SIG-M5 treated with dmso at 0.1 percent for 504 hours (cell line): ENCODE measurements around the gene DRAM1.
"Not testable (repeated sequence)": the region's sequence is repeated elsewhere in the genome, so short reads cannot be mapped to it uniquely, and the experiment has no call there.

Experiments used
- DNase-seq: peaks from one replicate; lab custom pipeline; 2025; ENCODE audit not compliant: unreplicated experiment; lab: John Stamatoyannopoulos, UW

DRAM1 gene, protein sequence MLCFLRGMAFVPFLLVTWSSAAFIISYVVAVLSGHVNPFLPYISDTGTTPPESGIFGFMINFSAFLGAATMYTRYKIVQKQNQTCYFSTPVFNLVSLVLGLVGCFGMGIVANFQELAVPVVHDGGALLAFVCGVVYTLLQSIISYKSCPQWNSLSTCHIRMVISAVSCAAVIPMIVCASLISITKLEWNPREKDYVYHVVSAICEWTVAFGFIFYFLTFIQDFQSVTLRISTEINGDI

DNA sequence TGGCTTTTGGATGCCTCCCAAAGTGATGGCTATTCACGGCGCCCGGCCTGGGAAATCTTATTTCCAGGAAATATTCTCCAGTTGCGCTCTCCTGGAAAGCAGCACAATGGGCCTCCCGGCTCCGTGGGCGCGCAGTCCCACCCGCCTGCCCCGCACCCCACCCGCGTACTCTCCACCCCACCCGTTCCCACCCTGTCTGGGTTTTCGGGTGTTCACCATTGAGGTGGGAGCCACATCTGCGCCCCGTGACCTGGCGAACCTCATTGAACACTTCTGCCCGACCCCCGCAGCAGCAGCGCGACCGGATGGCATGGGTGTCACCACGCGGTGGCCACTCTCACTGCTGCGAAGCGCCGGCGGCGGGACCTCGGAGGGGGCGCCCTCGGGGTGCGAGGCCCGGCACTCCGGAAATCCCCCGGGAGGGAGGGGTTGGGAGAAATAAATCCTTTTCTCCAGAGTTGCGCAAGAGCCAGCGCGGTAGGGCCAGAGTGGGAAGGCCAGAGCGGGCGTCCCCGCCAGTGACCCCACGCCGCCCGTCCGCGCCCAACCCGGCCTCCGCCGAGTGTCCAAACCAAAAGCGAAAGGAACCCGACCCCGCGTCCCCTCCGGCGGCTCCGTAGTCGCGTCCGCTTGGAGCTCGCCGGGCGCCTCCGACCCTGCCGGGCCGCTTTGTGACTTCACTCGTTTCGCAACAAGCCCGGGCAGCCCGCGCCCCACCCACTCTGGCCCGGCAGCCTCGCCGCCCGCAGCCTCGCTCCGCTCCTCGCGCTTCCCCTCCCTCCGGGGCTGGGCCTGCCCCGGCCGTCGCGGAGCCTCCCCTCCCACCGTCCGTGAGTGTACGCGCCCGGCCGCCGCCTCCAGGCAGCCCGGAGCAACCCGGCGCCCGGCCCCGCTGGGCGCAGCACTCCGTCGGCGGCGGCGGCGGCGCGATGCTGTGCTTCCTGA lies at the start of gene DRAM1:
Gene DRAM1, plus strand, starts transcription at position 720 of the 945 bp plus-strand sequence. Its CDS starts 210 bp downstream, at position 930.
- peak; percentile 91 for DNase-seq

DNA sequence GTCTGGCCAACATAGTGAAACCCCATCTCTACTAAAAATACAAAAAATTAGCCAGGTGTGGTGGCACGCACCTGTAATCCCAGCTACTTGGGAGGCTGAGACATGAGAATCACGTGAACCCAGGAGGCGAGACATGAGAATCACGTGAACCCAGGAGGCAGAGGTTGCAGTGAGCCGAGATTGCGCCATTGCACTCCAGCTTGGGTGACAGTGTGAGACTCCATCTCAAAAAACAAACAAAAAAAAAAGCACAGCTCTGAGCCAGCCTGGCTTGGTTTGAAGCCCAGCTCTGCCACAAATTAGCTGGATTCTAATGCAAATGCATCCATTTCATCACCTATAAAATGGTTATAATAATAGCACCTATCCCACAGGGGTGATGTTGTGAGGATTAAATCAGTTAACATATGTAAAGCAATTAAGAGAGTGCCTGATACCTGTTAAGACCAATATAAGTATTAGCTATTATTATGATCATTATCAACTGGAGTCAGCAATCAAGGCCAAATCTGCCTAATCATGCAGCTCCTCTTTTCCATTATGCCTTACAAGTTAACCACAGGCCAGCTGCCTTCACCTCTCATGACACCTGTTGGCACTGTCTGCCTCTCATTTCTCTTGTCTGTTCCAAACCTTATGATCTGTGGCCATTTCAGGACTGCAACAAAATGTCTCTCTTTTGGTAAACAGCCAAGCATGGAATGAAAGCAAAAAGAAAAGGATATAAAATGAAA lies 48.8 kb upstream of the DRAM1 start:
- no peak for DNase-seq

DNA sequence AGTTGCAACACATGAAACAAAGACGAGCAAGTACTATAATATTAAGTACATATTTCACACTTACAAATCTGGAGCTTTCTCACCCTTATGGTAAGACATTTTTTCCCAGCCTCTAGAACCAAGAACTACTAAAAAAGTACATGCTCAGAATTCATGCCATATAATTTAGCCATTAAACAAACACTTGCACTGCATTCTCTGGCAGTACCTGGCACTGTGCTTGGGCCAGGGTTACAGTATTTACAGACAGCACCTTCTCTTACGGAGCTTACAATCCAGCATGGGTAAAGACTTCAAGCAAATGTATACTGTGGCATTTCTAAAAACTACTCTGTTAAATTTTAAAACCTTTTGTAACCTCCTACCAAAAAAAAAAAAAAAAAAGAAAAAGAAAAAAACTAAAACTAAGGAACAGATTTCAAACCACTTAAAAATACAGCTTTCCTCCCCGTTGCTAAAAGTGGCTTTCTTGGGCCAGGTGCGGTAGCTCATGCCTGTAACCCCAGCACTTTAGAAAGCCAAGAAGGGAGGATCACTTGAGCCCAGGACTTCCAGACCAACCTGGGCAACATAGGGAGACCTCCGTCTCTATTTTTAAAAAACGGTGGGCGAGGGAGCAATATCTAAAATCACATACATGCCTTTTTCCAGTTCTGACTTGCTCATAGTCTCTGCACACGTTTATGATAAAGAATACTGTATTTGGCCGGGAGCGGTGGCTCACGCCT lies 47.6 kb upstream of the DRAM1 start:
- DNase-seq = no peak

DNA sequence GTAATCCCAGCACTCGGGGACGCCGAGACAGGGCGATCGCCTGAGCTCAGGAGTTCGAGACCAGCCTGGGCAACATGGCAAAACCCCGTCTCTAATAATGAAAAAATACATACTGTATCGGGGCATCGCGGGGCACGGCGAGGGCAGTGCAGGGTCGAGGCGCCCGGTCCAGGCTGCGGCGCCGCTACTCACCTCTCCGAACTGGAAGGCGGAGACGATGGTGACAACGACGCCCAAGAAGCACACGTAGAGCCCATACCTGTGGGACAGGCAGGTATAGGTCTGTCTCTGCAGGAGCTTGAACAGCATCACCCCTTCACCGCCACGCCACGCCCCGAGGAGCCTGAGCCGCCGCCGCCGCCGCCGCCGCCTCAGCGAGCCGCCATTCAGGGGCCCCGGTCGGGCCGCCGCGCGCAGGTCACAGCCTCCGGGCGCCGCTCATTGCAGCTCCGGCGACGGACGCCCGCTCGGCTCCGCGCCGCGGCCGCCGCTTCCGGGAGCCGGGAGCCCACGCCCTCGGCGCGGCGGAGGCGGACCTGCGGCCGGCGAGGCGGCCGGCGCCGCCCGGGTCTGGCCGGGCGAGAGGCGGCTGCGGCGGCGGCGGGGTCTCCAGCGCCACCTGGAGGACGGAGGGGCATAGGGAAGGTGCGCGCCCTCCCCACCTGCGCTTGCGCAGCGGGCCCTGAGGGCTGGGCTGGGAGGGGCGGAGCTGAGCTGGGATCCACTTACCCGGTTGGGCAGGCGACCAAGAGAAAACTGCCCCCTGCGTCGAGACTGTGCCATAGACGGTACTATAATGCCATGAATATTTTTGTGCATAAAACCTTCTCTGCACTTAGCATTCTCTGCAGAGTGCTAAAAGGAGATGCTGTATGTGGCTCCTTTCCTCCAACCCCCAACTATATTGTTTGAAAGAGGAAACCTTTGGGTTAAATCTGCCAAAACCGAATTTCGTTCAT lies 46.7 kb upstream of the DRAM1 start, which contains the start of gene GNPTAB:
Gene GNPTAB, minus strand, starts transcription at position 593 of the 959 bp plus-strand sequence. Its CDS starts 284 bp downstream, at position 309.
- peak; percentile 95 for DNase-seq

DNA sequence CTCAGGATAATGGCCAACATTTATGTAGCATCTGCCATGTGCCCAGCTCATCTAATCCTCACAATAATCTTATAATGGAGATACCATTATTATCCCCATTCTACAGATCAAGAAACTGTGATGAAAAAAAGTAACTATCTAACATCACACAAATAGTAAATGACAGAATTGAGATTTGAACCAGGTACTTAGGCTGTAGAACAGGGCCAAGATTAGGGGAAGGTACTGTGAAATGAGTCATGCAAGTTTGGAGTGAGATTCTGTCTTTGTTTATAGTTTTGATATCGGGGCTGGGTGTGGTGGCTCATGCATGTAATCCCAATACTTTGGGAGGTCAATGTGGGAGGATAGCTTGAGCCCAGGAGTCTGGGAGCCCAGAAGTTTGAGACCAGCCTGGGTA lies 45.4 kb upstream of the DRAM1 start:
- DNase-seq = no peak

DNA sequence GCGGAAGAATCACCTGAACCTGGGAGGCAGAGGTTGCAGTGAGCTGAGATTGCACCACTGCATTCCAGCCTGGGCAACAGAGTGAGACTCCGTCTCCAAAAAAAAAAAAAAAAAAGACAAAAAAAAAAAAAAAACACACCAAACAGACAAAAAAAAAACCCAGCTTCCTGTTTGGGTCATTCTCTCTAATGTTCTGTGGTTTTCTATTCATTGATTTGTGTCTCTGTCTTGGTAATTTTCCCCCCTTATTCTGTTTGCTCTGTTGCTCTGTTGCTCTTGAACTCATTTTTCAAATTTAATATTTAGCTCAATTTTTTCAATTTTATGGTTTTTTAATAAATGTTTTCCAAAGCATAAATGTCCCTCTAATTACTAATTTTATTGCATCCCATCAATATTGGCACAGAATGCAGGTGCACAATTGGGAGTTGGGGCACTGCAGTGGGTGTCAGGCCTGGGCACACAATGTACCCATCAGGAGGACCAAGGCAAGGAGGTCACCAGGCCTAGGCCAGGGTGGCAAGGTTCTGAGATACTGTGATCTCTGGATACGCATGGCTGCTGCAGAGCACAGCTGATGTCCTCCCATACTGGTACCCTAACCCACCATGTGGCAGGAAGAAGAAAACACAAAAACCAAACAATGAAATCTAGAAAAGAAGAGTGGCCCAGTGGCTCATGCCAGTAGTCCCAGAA lies 38.6 kb upstream of the DRAM1 start:
- DNase-seq = no peak

DNA sequence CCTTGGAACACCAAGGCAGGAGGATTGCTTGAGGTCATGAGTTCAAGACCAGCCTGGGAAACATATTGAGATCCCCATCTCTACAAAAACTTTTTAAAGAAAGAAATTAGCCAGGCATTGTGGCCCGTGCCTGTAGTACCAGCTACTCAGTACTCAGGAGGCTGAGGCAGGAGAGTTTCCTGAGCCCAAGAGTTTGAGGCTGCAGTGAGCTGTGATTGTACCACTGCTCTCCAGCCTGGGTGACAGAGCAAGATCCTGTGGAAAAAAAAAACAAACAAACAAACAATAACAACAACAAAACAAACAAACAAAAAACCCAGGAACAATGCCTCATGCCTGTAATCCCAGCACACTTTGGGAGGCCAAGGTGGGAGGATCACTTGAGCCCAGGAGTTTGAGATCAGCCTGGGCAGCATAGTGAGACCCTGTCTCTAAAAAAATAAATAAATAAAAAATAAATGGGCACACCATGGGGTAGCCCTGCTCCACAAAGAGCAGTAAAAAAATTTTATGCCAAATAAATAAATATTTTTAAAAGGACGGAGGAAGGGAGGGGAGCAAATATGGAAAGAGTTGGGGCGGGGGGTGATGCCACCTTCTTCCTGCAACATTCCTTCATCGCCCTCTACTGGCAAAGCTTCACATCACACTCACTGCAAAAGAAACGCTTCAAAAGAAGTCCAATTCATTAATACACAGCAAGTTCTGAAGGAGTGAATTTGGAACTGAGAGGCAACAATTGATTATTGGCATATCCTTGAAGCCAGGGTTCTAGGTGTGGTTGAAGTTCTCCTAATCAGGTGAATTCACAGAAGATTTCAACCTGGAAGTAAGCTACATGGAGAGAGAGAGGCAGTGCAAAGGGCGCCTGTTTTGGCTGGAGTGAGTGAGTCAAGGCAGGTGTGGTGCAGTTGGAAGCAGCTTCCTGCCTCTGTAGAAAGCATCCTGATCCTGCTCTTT lies 37.8 kb upstream of the DRAM1 start:
- peak; percentile 45 for DNase-seq

DNA sequence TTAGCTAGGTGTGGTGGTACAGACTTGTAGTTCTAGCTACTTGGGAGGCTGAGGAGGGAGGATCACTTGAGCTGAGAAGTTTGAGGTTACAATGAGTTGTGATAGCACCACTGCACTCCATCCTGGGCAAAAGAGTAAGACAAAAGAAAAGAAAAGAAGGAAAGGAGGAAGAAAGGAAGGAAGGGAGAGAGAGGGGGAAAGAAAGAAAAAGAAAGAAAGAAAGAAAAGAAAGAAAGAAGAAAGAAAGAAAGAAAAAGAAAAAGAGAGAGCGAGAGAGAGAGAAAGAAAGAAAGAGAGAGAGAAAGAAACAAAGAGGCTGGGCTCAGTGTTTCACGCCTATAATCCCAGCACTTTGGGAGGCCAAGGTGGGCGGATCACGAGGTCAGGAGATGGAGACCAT lies 36.3 kb upstream of the DRAM1 start:
- DNase-seq = no peak

DNA sequence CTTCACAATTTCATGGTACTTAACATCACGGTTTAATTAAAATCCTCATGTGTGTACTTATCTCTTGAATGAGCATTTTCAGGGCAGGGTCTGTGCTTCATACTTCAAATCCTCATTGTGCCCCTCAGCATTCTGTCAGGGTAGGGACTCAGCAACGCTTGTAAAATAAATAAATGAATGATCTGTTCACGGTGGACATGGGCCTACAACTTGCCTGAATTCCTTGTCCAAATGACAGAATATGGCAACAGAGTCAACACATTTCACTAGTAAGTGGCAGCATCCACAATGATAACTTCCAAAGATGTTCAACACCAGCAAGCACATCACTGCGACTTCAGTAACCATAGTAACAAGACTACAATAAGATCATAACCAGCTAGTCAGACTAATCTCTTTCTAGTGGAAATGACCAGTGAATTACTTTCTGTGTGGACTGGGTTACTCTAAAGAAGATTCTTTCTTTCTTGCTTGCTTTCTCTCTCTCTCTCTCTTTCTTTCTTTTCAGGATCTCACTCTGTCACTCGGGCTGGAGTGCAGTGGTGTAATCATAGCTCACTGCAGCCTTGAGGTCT lies 32.2 kb upstream of the DRAM1 start:
- DNase-seq = no peak

DNA sequence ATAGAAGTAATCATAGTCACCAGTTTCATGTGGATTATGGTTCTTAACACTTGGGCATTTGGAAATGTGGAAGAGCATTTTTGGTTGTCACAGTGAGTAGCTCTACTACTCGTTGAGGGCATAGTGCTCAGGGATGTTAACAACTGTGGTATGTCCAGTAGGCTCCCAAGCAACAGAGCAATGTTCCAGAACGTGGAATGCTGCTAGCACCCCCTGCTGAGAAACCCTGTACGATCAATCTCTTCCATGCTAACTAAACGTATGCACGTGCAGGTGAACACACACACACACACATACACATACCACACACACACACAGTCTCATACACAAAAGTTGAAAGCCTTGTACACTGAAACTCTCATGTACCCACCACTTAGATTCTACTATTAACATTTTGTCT lies 30.1 kb upstream of the DRAM1 start:
- no peak for DNase-seq

DNA sequence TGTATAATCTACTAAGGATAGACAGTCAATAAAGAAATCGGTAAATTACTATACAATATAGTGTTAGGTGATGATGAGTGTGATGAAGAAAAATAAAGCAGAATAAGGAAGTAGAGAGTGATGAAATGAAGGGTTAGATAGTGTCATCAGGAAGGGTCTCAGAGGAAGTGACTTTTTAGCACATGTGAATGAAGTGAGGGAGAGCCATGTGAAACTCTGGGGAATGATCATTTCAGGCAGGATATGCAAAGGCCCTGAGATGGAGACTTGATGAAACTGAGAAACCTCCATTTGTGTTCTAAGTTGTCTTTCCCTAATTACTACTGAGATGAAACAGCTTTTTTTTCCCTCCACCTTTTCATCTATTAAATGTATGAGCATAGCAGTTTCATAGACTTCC lies 27.2 kb upstream of the DRAM1 start:
- DNase-seq = peak; percentile 74

DNA sequence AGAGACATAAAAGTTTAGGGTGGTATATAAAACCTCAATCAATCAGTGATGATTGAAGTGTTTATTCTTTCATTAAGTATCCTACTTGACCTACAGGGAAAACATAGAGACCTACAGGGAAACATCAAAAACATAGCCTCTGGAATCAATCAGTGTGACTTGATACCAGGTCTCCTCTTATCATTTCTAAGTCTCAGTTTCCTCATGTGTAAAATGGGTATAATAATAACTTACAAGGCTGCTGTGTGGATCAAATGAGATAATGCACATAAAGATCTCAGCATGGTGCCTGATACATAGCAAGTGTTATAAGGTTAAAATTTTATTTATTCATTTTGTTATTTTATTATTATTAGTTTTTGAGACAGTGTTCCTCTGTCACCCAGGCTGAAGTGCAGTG lies 24.4 kb upstream of the DRAM1 start:
- DNase-seq = no peak

DNA sequence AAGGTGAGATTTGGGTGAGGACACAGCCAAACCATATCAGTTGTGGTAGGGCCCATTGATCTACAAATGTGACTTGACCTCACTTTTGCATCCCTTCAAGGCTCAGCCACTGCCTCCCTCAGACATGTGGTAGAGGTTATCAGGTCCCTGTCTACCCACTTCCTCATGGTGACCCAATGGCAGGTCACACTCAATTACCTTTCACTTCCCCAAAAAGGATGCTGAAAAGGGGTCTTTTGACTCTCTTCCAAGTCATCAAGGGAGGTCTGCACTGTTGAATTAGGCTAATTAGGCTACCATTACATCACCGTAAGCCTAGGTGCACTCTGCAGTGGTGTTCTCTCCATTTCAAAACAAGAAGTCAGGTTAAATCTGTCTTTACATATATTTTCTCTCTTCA lies 22.6 kb upstream of the DRAM1 start:
- DNase-seq = peak; percentile 72

DNA sequence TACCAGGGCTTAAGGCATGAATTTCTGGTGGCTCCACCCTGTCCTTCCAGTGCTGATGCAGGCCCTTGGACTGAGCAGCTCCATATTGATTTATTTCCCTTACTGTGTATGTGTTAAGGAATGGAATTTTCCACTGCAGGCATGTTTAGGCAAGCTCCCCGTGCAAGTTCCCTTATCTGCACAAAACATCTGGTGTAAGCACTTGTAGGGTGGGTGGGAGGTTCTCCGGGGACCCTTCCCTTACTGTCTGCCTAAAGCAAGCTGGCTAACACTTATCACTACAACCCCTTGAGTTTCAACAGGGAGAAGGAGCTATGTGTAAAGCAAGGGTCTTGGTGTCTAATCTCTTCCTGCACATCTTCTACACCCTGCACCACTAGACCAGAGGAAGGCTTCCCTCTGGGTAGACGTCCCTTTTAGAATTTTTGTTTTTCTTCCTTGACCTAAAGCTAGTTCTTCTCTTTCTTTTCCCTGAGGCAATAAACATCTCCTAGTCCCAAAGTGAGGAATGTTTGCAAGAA lies 22.0 kb upstream of the DRAM1 start:
- DNase-seq = peak; percentile 26

DNA sequence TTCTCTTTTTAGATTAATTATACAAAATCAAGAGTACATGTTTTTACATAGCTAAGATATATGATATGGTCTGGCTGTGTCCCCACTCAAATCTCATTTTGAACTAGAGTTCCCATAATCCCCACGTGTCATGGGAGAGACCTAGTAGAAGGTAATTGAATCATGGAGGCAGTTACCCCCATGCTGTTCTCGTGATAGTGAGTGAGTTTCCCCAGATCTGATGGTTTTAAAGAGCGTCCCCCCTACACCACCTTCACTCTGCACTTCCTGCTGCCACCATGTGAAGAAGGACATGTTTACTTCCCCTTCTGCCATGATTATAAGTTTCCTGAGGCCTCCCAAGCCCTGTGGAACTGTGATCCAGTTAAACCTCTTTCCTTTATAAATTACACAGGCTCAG lies 21.4 kb upstream of the DRAM1 start:
- DNase-seq = no peak

DNA sequence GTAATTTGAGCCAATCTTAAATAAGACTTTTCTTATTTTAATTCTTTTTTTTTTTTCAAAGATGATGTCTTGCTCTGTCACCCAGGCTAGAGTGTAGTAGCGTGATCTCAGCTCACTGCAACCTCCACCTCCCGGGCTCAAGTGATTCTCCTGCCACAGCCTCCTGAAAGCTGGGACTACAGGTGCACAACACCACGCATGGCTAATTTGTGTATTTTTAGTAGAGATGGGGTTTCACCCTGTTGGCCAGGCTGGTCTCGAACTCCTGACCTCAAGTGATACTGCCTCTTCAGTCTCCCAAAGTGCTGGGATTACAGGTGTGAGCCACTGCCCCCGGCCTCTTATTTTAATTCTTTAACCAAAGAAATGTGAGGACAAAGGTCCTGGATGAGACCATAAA lies 20.8 kb upstream of the DRAM1 start:
- not testable (repeated sequence) for DNase-seq

DNA sequence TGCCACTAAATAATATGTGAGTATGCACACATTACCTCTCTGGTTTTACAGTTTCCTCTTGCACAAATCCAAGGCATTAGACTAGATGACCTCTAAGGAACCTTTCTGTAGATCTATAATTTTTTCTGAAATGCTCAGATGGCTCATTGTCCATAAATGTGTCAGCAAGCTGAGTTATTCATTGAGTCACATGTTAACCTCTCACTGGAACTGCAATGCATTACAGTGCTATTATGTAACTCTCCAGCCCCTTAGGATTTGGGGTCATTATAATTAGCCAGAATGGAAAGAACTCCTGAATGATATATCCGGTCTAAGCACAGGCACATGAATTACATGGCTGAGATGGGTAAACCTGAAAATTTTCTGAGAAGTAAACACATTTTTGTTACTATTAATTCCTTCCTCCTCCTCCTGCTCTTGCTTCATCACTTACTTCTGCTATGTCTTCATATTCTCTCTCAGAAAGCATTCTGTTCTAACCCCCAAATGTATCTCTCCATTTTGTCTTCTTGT lies 20.3 kb upstream of the DRAM1 start:
- DNase-seq = peak; percentile 97
